ENCODE data around the gene NR5A1. TPM values are rescaled to one million over a fixed set of nuclear protein-coding genes. Genes with fewer than 3 reads are reported as not detected.

The NR5A1 gene
- total RNA-seq, 4 donors from 2014 or later = not detected

DNA sequence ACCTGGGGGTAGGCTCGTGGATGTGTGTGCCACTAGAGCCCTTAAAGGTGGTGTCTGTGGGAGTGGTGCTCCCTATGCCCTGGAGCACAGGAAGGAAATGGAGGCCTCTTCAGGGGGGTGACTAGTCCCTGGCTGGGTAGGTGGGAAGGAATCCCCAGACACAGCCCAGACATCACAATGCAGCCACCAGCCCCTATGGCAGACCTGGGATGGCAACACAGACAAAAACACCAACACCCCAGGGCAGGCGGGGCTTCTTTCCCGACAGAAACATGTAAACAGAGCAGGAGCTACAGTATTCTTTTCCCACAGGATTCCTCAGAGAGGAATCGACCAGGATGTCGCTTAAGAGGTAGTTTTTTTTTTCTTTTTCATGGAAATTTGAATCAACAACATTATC lies 10.4 kb upstream of the NR5A1 start:
- no peak for TF ChIP-seq POLR2AphosphoS5 (IDR thresholded peaks at IDR 0.05)
- TF ChIP-seq, protein P1, sequence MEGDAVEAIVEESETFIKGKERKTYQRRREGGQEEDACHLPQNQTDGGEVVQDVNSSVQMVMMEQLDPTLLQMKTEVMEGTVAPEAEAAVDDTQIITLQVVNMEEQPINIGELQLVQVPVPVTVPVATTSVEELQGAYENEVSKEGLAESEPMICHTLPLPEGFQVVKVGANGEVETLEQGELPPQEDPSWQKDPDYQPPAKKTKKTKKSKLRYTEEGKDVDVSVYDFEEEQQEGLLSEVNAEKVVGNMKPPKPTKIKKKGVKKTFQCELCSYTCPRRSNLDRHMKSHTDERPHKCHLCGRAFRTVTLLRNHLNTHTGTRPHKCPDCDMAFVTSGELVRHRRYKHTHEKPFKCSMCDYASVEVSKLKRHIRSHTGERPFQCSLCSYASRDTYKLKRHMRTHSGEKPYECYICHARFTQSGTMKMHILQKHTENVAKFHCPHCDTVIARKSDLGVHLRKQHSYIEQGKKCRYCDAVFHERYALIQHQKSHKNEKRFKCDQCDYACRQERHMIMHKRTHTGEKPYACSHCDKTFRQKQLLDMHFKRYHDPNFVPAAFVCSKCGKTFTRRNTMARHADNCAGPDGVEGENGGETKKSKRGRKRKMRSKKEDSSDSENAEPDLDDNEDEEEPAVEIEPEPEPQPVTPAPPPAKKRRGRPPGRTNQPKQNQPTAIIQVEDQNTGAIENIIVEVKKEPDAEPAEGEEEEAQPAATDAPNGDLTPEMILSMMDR (IDR thresholded peaks at IDR 0.05) = no peak
- TF ChIP-seq POLR2A (IDR thresholded peaks at IDR 0.05) = no peak
- TF ChIP-seq EP300 (IDR thresholded peaks at IDR 0.05) = no peak
- H3K4me1 ChIP-seq = peaks cover 5% of the 10 kb centered on the region
- no peaks in the 10 kb centered on the region for H3K27me3 ChIP-seq
- H3K4me3 ChIP-seq = no peak overlapping the region
- H3K9me3 ChIP-seq = no peaks in the 10 kb centered on the region
- no peak overlapping the region for H3K27ac ChIP-seq
- 68% methylated on average over 5 of the region's 5 CpGs for WGBS
- peaks cover 2% of the 10 kb centered on the region for H3K36me3 ChIP-seq
- no peak for DNase-seq (ENCODE audit: low spot score in 2 of 2)

DNA sequence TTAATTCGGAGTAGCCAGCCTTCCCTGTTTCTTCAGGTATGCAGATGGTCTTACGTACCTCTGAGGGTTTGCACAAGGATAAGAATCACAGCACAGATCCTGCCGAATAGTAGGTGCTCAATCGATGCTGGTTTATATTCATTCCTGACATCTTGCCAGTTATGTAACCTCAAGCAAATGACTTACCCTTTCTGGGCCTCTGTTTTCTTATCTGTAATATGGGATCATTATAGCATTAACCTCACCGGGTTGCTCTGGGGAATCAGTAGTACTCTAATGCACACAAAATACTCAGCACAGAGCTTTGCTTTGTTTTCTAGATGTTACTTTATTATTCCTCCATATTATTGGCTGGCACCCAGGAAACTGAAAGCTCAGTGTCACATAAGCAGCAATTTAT lies 7.7 kb upstream of the NR5A1 start:
- WGBS = 77% methylated on average over 5 of the region's 5 CpGs
- TF ChIP-seq, protein P1 (IDR thresholded peaks at IDR 0.05) = no peak
- TF ChIP-seq POLR2A (IDR thresholded peaks at IDR 0.05) = no peak
- no peak for TF ChIP-seq POLR2AphosphoS5 (IDR thresholded peaks at IDR 0.05)
- TF ChIP-seq EP300 (IDR thresholded peaks at IDR 0.05) = no peak
- DNase-seq (ENCODE audit: low spot score in 2 of 2) = no peak
- peaks cover 3% of the 10 kb centered on the region for H3K27me3 ChIP-seq
- H3K4me3 ChIP-seq = no peak overlapping the region
- H3K4me1 ChIP-seq = peaks cover 5% of the 10 kb centered on the region
- no peak overlapping the region for H3K27ac ChIP-seq
- no peaks in the 10 kb centered on the region for H3K36me3 ChIP-seq
- H3K9me3 ChIP-seq = no peaks in the 10 kb centered on the region

DNA sequence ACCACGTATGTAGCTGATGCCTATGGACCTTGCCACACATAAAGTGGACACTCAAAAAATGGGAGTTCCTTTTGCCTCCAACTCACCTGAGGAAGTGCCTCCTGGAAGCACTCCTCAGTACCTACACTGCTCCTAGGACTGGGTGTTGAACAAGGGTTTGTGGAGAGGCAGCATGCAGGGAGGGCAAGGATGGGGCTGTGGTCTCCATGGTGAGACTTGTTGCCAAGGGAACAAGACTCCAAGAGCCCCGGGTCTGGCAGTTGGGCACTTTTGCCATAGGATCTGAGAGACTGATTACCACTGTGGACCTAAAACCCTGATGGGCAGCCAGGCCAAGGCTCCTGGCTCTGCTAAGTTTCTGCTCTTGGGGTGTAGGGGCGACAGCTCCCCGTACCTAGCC lies 6.9 kb upstream of the NR5A1 start:
- Histone ChIP-seq H3K27ac (no peak overlapping the region), H3K4me3 (no peak overlapping the region), H3K9me3 (no peaks in the 10 kb centered on the region), H3K4me1 (peaks cover 5% of the 10 kb centered on the region), H3K27me3 (peaks cover 3% of the 10 kb centered on the region), H3K36me3 (no peaks in the 10 kb centered on the region)
- 82% methylated on average over 4 of the region's 4 CpGs for WGBS
- TF ChIP-seq EP300 (IDR thresholded peaks at IDR 0.05) = no peak
- TF ChIP-seq, protein P1 (IDR thresholded peaks at IDR 0.05) = no peak
- TF ChIP-seq POLR2A (IDR thresholded peaks at IDR 0.05) = no peak
- no peak for TF ChIP-seq POLR2AphosphoS5 (IDR thresholded peaks at IDR 0.05)
- DNase-seq (ENCODE audit: low spot score in 2 of 2) = no peak

DNA sequence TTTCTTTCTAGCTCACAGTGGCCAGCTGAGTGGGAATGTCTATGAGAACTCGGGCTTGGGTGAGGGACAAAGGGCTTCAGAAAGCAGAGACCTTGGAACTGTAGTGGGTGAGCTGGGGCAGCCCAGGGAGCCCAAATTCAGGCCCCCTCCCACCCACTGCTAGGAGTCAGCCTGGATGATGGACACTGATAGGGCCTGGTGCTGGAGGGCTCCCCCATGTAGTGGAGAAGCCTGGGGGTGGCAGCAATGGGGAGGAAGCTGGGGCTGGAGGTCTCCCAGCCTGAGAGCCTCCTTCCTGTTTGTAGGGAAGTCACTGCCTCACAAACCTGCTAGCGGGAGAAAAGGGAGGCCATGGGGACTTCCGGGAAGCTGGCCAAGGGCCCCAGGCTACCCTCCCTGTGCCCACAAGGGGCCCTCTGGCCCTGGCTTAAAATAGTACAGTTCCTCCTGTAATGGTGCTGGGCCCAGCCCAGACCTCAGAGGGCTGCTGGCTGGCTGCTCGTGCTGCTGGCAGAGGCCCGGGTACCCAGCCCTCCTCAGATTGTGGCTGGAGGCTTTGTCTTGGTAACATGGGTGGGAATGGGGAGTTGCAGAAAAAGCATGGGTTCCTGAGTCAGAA lies 6.3 kb upstream of the NR5A1 start:
- DNase-seq (ENCODE audit: low spot score in 2 of 2) = no peak
- TF ChIP-seq POLR2A (IDR thresholded peaks at IDR 0.05) (no peak), POLR2AphosphoS5 (IDR thresholded peaks at IDR 0.05) (no peak), EP300 (IDR thresholded peaks at IDR 0.05) (no peak)
- TF ChIP-seq, protein P1 (IDR thresholded peaks at IDR 0.05) = no peak
- peaks cover 3% of the 10 kb centered on the region for H3K27me3 ChIP-seq
- H3K36me3 ChIP-seq = no peaks in the 10 kb centered on the region
- no peak overlapping the region for H3K27ac ChIP-seq
- H3K9me3 ChIP-seq = no peaks in the 10 kb centered on the region
- H3K4me1 ChIP-seq = peaks cover 5% of the 10 kb centered on the region
- WGBS = 56% methylated on average over 3 of the region's 5 CpGs
- no peak overlapping the region for H3K4me3 ChIP-seq

DNA sequence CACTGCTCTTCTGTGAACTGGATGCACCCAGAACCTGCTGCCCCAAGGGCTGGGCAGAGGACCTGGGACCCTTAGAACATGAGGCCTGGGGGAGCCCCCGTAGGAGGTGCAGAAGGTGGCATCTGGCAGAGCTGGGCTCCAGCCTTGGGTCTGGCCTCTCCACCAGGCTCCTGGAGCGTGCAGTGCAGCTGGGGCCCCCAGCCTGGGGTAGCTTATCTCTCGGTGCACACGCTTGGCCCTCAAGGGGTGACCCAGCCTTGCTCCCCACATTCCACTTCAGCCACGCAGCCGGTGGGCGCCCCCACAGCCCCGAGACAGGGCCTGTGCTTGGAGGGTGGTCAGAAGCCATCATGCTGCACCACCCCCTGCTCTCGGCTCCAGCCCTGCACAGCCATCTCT lies 5.6 kb upstream of the NR5A1 start:
- TF ChIP-seq POLR2AphosphoS5 (IDR thresholded peaks at IDR 0.05) = no peak
- no peak for TF ChIP-seq POLR2A (IDR thresholded peaks at IDR 0.05)
- TF ChIP-seq, protein P1 (IDR thresholded peaks at IDR 0.05) = no peak
- TF ChIP-seq EP300 (IDR thresholded peaks at IDR 0.05) = no peak
- H3K4me1 ChIP-seq = peaks cover 5% of the 10 kb centered on the region
- H3K36me3 ChIP-seq = no peaks in the 10 kb centered on the region
- no peaks in the 10 kb centered on the region for H3K9me3 ChIP-seq
- H3K4me3 ChIP-seq = no peak overlapping the region
- WGBS = 83% methylated on average over 5 of the region's 9 CpGs
- peaks cover 3% of the 10 kb centered on the region for H3K27me3 ChIP-seq
- DNase-seq (ENCODE audit: low spot score in 2 of 2) = no peak
- no peak overlapping the region for H3K27ac ChIP-seq

All from suprapubic skin (tissue), 4 donors.